HEK293T (cell line): Measurements from ENCODE around the gene VAV2.

Experiments used
- ARNT ChIP-seq: fragments of 450-650 bp; IDR thresholded peaks from 2 replicates; pipeline ENCODE4 v1.6.1; 2017; ENCODE audit warnings: mild to moderate bottlenecking
- BHLHE40 ChIP-seq: fragments of 450-650 bp; IDR thresholded peaks from 2 replicates; pipeline ENCODE4 v1.6.1; 2016; ENCODE audit warnings: mild to moderate bottlenecking, moderate library complexity, borderline replicate concordance
- ELF4 ChIP-seq: fragments of 450-650 bp; IDR thresholded peaks from 2 replicates; pipeline ENCODE4 v1.6.1; 2017; ENCODE audit warnings: antibody characterized with exemption
- FOXA1 ChIP-seq: fragments of 450-650 bp; IDR thresholded peaks from 2 replicates; pipeline ENCODE4 v1.6.1; 2016; ENCODE audit warnings: mild to moderate bottlenecking
- FOXM1 ChIP-seq: fragments of 450-650 bp; IDR thresholded peaks from 2 replicates; pipeline ENCODE4 v1.6.1; 2017; ENCODE audit warnings: mild to moderate bottlenecking, borderline replicate concordance
- HDGF ChIP-seq: fragments of 450-650 bp; IDR thresholded peaks from 2 replicates; pipeline ENCODE4 v1.6.1; 2017; ENCODE audit warnings: antibody characterized with exemption, borderline replicate concordance
- PKNOX1 ChIP-seq: fragments of 450-650 bp; IDR thresholded peaks from 2 replicates; pipeline ENCODE4 v1.6.1; 2016
- SP1 ChIP-seq: fragments of 450-650 bp; IDR thresholded peaks from 2 replicates; pipeline ENCODE4 v1.6.1; 2017
- SUZ12 ChIP-seq: fragments of 450-650 bp; IDR thresholded peaks from 2 replicates; pipeline ENCODE4 v1.6.1; 2016; ENCODE audit warnings: mild to moderate bottlenecking

DNA sequence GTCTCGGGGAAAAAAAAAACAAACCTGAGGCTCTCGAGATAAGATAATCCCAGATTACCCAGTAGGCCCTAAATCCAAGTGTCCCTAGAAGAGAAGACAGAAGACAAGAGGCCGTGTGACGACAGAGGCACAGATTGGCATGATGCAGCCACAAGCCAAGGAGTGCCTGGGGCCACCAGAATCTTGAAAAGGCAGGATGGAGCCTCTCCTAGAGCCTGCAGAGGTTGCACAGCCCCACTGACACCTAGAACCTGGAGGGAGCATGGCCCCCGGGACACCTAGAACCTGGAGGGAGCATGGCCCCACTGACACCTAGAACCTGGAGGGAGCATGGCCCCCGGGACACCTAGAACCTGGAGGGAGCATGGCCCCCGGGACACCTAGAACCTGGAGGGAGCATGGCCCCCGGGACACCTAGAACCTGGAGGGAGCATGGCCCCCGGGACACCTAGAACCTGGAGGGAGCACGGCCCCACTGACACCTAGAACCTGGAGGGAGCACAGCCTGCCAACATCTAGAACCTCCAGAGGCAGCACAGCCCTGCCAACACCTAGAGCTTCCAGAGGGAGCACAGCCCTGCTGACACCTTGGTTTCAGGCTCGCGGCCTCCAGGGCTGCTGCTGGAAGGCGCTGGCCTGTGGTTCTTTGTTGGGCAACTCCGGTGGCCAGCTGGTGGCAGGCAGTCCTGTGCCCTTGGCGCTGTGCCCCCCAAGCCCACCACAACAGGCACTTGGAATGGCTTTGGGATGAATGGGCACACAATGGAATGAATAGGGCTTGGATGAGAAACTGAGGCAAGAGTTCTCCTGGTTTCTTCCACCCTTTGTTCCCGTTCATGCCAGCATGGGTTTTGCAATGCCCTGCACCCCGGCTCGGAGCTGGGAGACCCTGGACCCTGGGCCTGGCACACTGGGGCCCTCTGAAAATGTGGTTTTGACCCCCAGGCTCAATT, 39.2 kb downstream of the VAV2 start:
- TF ChIP-seq FOXA1 = no peak
- no peak for TF ChIP-seq ELF4
- TF ChIP-seq SP1 = no peak
- no peak for TF ChIP-seq SUZ12
- no peak for TF ChIP-seq PKNOX1
- no peak for TF ChIP-seq FOXM1
- no peak for TF ChIP-seq ARNT
- TF ChIP-seq HDGF = no peak
- no peak for TF ChIP-seq BHLHE40
